ENCODE data around the gene PAIP1.
"Not testable (repeated sequence)": the region's sequence is repeated elsewhere in the genome, so short reads cannot be mapped to it uniquely, and the experiment has no call there.

PAIP1 gene

DNA sequence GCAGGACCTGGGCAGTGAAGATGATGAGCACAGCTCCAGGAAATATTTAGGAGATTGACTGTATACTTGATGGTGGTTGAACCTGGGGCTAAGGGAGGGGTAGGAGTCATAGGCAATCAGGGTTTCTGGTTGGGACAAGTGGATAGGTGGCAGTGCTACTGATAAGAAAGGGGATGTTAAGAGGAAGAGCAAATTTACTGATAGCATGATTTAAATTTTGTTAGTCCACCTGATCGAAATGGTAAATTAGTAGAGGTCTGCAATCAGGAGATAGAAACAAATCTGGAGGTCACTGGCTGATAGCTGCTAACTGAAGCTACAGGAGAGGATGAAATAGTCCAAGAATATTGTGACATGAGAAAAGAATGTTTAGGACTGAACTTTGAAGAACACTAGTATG lies 36.3 kb downstream of the PAIP1 start:
- no peak for DNase-seq (ENCODE audit: low read depth in 2 of 2)

DNA sequence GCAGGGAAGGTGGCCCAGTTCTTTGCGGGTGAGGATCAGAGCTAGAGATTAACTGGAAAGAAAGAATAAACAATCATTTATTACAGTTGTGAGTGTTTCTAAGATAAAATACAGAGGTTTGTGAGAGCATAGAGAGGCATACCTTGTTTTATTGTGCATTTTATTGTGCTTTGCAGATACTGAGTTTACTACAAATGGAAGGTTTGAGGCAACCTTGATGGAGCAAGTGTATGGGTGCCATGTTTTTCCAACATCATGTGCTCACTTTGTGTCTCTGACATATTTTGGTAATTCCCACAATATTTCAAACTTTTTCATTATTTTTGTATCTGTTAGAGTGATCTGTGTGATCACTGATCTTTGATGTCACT lies 41.2 kb downstream of the PAIP1 start:
- DNase-seq (ENCODE audit: low read depth in 2 of 2) = no peak

DNA sequence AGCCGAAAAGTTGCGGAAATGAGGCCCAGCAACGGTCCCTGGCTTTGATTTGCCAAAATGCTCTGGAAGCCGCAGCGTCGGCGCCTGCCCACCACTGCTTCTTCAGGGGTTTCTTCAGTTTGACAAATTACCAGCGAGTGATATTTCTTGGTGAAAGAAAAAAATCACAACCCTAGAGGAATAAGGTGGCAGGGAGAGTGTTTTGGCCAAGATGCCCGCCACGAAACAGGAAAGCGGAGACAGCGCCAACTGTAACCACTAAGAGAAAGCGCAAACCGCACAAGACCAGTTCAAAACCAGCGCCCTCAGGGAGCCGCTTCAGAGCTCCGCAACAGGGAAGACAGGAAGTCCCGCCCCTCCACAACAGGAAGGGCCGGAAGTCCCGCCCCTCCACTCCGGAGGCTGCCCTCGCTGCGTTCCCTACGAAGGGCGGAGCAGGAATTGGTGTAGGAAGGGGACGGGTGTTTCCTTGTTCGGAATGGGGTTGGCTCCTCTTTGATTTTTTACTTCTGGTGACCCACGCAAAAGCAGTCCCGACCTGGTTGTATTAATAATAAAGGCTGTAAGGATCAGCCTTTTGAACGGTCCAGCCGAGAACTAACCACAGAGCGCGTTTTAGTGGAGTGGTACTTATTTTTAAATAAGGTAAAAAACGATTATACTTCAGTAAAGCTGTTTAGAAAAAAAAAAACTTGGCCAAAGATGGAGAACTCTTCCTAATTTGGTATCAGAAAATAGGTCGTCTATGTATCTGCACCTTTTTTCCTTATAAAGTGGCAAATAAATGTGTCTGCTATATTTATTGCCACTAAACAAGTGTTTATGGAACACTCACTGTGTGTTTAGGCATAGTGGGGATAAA lies 41.8 kb downstream of the PAIP1 start, which contains the start of gene C5orf34:
C5orf34 (minus strand) TSS at position 333 of the 862 bp plus-strand sequence. CDS start 5,809 bp downstream, outside the sequence.
- DNase-seq (ENCODE audit: low read depth in 2 of 2) = peak; percentile 89 to 92

DNA sequence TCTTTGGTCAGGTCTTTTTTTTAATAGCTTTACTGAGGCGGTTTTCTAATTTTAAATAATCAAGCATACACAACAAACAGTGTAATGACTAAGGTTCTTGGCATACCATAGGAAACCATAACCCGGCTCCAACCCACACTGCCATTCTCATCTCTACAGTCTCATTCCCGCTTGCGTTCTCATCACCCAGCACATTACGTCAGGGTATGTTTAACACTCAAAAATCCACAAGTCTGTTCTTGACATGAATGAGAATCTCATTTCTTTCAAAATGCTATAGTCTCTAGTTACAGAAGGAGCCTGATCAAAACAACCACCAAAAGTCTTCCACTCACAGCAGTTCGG lies 42.4 kb downstream of the PAIP1 start:
- DNase-seq (ENCODE audit: low read depth in 2 of 2) = peak in 1 of 2 donors; percentile 41

- DNase-seq (ENCODE audit: low read depth in 2 of 2) = no peak
These were observed 42.9 kb downstream of the PAIP1 start for GRCh38 chr5:43514025-43514424.

GRCh38 chr5:43511062-43511461 lies 45.8 kb downstream of the PAIP1 start:
- not testable (repeated sequence) for DNase-seq (ENCODE audit: low read depth in 2 of 2)

DNA sequence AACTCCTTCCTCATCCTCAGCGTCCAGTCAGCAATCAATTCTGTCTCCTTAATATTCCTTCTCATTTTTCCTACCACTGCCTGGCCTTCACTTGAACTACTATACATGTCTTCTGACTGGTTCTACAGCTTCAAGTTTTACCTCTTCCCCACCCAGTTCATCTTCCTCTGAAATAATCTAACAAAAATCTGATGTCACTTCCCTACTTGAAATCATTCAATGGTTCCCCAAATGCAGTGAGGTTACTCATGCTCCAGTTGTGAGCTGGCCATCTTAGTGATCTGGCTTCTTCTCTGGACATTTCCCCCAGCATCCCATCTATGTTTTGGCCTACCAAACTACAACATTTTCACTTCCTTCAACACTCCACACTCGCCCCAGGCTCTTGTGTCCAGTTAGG lies 58.3 kb downstream of the PAIP1 start:
- DNase-seq (ENCODE audit: low read depth in 2 of 2) = no peak

- no peak for DNase-seq (ENCODE audit: low read depth in 2 of 2)
These were observed 59.4 kb downstream of the PAIP1 start for GRCh38 chr5:43497311-43498104.

- DNase-seq (ENCODE audit: low read depth in 2 of 2) = no peak
These were observed 65.6 kb downstream of the PAIP1 start for GRCh38 chr5:43491326-43491725.

DNA sequence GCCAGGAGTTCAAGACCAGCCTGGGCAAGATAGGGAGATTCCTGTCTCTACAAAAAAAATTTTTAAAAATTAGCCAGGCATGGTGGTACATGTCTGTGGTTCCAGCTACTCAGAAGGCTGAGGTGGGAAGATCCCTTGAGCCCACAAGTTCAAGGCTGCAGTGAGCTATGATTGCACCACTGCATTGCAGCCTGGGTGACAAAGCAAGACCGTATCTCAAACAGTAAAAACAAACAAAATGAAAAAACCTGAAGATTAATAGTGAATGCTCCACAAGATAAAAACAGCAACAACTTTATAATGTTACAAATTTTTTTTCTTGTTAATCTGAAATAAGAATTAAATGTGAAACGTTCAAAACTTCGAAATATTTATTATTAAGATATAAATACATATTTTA lies 70.5 kb downstream of the PAIP1 start:
- no peak for DNase-seq (ENCODE audit: low read depth in 2 of 2)

DNA sequence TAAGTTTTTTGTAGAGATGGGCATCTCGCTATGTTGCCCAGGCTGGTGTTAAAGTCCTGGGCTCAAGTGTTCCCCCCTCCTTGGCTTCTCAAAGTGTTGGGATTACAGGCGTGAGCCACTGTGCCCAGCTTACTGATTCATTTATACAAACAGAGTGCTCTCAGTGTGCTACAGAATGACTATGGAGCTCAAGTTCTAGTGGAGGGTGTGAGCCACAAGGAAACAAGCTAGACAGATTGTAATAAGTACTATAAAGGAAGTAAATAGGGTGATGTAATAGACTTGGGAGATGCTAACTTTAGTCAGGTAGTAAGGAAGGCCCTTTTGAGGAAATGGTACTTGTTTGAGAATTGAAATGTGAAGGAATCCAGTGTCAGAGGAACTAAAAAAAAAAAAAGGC lies 71.5 kb downstream of the PAIP1 start:
- no peak for DNase-seq (ENCODE audit: low read depth in 2 of 2)

DNA sequence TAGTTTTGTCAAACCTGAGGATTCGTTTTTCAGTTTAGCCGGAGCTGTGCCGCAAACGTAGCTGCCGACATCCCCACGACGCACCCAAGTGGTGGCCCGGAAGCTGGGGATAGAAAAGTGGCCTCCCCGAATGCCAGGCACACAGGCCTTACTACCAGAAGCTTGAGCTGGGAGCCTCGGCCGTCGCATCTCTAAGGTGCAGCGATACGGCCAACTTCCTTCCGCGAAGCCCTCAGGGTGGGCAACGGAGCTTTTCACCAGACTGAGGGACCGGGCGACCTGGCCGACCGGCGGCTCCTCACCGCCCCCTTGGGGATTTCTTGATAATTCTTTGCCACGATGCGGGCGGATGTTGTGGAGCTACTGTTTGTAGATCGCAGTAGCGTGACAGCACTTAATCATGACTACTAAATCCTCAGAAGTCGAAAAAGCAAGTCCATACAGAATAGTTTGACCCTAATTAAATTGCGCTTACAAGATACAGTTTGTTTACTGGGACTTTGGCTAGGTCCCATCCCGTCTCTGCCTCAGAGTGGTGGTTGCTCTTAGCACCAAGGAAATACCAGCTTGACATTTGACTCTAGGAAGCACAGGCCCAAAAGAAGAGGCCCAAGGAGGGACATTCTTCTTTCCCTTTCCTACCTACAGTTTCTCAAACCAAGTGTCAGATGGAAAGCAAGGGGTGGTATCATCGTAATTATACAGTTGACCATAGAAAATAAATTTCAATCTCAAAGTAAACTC lies 72.6 kb downstream of the PAIP1 start:
- DNase-seq (ENCODE audit: low read depth in 2 of 2) = peak; percentile 79 to 81

DNA sequence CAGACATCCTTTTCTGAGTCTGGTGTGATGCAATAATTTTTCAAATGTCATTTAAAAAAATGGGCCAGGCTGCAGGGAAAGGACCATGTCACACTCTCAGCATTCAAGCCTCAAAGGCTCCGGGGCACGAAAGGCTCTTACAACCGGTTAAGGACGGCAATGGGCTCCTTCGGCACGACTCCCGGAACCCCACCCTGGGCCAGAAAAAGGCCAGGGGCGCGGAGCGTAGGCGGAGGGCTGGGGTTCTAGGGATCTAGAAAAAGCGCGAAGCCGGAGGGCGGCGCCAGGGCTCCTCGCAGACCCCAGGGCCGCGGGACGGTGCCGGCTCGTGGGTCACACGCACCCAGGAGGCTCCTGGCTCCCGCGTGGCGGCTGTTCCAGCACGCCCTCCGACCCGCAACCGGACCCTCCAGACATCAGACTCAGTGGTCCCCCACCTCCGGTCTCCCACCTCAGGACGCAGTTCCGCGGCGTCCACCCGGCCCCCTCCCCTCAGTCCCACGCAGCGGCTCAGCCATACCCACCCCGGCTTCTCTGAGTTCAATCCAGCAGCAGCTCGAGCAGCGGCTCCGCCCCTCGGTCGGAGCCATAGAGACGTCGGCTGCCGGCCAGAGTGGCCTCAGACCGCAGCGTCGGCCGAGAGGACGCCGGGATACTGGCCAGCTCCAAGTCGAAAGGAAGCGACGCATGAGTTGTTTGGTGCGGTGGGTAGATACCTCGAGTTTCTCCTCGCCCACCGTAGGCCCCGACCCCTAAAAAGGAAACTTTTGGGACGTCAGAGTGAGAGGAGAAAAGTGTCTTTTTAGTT lies 73.4 kb downstream of the PAIP1 start, which contains the start of gene TMEM267:
TMEM267 (minus strand) TSS at position 568 of the 808 bp plus-strand sequence. CDS start 29,896 bp downstream, outside the sequence.
- peak; percentile 81 to 83 for DNase-seq (ENCODE audit: low read depth in 2 of 2)

DNA sequence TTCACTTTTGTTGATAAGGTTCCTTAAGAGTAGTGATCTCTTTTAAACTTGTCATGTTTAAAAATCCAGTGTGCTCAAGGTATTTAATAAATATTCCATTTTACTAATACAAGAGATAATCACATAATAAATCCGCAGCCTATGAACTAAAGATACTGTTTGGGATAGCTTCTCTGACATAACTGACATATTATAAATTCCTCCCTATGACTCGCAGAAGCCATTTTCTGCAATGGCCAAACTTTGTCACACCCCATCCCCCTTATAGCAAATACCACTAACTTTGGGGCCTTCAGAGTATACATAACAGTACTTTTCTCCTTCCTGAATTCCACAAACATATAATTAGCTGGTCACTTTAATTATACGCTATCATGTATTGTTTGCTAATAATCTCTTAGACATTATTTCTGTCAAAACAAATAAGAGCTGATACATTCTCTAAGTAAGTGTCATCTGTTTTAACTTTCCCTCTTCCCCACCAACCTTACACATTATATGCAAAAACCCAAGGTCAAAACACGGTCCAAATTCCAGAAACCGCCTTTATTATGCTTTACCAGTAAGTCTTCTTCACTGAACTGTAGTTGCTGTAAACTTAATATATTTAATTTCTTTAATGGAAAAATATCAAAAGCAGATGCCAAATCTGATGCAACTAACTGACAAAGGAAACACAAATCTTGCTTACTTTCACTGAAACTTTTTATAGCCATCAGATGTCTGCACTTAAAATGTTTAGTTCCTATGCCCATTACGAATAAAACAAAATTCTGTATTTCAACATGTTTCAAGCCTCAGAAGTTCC lies 74.2 kb downstream of the PAIP1 start:
- DNase-seq (ENCODE audit: low read depth in 2 of 2) = no peak

Measured in stimulated activated CD8-positive, alpha-beta memory T cell treated with anti-CD3 and anti-CD28 coated beads, Interleukin-15, amount 100 ng/mL, for 48 hours (primary cell).